GM18868 (cell line): ENCODE measurements around the gene MED26.

Source experiments
- ATAC-seq: cut with Tn5 transposase; IDR thresholded peaks from one replicate; pipeline ENCODE4 v1.9.1; 2021; ENCODE audit warnings: mild to moderate bottlenecking, moderate library complexity; ENCODE audit not compliant: unreplicated experiment

The MED26 gene

GRCh38 chr19:16542045-16542909 is 85.7 kb downstream of the MED26 start, which contains the start of gene CHERP:
Gene CHERP, minus strand, starts transcription at chr19:16542437. Its CDS starts 59 bp downstream, at chr19:16542378.
- peak; percentile 73 for ATAC-seq

DNA sequence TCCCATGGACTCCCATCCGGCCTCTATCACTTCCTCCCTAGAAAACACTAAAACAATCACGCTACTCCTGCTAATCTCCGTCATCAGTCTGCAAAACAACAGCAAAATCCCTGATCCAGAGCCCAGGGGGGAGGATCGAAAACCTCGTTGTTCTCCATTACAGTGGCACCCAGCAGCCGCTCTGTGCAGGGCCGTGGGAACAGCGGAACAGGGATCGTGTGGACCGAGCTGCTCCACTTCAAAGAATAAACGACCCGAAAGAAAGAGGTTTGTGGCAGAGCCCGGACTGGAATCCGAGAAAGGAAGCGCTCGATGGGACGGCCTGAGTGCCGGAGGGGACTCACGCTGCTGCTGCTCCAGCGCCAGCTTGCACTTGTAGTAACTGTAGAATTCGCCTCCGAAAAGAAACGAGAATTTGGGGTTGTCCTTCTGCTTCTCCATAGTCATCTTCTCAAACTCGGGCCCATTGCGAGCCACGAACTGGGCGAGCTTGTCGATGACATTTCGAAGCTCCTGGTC is 86.4 kb downstream of the MED26 start:
- ATAC-seq, result no peak

DNA sequence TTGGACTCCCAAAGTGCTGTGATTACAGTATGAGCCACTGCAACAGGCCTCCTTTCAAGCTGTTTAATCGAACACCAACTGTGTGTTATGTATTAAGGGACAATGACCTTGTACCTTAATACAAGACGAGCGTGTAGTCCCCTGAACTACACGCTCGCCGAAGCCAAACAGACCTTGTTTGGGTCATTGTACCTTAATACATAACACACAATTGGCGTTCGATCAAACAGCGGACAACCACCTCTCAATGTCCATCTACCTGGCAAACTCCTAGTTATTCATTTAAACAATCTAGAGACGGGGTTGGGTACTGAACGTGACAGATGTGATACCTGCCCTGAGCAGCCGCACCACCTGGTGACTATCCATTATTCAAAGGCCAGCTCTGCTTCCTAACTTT is 87.1 kb downstream of the MED26 start:
- ATAC-seq, result no peak

GRCh38 chr19:16537111-16537510 is 90.9 kb downstream of the MED26 start:
- no peak for ATAC-seq

GRCh38 chr19:16536130-16536529 is 91.9 kb downstream of the MED26 start:
- ATAC-seq, result no peak

DNA sequence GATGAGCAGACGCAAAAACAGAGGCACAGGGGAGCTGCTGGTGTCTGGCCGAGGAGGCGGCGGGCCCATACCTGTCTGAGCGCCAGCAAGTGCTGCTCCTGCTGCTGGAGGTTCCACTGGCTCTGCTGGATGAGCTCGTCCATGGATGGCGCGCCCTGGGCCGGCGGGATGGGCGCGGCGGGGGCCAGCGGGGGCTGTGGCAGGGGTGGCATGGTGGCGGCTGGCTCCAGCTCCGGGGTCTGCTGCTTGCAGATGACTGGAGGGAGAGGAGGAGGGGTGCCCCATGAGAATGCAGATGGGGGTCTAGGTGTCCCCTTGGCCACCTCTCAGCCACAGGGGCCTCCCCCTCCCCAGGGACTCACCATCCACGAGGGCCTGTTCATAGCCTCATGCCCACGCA is 92.6 kb downstream of the MED26 start:
- ATAC-seq, result no peak

DNA sequence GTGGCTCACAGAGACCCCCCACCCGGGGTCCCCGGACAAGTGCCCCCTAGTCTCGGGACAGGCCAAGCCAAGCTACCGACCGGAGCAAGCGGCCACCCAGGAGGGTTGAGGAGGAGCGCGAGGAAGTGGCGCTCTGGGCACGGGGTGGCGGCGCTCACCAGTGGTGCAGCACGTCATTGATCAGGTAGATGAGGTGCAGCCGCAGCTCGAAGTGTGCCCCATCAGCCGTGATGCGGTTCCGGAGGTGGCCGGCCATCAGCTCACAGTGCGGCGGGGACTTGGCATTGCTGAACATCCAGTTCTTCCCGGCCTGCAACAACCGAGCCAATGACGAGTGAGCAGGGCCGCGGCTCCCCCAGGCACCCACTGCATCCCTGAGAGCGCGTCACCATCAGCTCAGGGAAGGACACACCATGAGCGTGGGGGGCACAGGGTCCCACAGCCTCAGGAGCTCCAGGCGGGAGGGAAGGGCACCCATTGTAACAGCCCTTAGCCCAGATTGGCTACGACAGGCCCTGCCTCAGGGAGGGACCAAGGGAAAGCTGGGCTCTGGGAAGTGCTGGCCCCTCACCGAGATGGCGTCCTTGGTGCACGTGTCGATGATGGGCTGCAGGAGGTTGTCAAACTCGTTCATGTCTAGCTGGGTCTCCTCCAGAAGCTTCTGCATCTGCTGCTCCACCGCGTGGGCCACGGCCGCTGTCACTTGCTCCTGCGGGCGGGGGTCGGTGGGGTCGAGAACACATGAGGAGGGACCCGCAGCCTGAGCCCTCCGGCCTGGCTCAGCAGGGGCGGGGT is 95.4 kb downstream of the MED26 start:
- ATAC-seq, result no peak

GRCh38 chr19:16531380-16531669 is 96.7 kb downstream of the MED26 start:
- ATAC-seq, result no peak

DNA sequence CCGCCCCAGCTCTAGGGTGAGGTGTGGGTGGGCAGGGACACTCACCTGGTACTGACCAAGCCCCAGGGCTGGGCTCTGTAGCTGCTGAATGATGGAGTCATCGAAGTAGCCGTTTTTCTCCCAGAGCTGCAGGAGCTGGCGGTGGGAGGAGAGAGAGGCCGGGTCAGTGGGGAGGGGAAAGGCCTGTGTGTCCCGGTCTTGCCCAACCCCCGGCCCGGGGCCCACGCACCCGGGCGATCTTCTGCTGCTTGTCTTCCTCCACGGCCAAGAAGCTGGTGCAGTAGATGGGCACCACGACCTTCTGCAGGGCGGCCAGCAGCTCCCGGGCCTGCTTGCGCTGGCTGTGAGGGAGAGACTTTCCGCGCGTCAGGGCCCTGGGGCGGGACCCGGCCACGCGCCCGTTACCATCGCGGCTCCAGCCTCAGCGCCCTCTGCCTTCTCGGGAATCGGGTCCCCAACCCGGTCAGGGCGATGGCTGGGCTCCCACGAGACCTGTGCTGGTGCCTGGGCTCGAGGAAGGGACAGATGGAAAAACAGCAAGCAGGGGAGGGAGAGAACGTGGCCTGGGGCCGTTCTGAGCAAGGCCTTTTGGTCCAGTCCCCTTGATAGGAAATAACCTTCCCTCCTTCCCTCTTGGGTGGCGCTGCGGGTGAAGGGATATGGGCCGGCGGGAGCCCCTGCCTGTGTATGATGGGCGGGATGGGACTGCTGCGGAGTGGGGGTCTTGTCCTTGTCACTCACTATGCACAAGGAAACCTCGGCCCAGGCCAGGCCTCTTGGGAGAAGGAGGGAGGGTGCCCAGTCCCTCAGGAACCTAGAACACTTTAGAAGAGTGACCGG is 97.2 kb downstream of the MED26 start:
- ATAC-seq, result no peak

DNA sequence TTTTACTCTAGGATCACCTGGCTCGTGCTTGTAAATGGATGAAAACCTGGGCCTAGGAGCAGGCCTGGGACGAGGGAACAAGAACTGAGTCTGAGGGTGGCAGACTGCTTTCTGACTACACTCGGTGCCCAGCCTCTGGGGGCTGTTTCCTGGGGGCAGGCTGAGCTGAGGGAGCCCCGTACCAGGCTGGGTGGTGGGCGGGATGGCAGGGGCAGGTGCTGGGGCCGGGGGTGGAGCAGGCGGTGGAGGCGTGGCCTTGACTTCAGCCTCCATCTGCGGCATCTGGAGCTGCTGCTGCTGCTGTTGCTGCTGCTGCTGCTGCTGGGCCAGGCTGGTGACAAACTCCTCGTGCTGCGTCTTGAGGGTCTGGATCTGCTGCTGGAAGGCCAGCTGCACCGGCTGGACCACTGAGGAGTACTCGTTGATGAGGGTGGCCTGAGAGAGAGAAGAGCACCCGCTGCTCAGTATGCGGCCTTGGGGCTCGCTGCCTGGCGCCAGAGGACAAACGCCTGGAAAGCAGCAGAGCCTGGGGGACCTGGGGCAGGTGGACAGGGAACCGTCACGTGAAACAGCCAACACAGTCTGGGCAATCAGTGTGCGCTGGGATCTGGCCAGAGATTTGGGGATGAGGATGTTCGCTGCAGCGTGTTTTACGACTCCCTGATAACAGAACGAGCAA is 98.4 kb downstream of the MED26 start:
- no peak for ATAC-seq

GRCh38 chr19:16527971-16528521 is 100.0 kb downstream of the MED26 start:
- ATAC-seq, result no peak

GRCh38 chr19:16527334-16527935 is 100.6 kb downstream of the MED26 start:
- no peak for ATAC-seq

DNA sequence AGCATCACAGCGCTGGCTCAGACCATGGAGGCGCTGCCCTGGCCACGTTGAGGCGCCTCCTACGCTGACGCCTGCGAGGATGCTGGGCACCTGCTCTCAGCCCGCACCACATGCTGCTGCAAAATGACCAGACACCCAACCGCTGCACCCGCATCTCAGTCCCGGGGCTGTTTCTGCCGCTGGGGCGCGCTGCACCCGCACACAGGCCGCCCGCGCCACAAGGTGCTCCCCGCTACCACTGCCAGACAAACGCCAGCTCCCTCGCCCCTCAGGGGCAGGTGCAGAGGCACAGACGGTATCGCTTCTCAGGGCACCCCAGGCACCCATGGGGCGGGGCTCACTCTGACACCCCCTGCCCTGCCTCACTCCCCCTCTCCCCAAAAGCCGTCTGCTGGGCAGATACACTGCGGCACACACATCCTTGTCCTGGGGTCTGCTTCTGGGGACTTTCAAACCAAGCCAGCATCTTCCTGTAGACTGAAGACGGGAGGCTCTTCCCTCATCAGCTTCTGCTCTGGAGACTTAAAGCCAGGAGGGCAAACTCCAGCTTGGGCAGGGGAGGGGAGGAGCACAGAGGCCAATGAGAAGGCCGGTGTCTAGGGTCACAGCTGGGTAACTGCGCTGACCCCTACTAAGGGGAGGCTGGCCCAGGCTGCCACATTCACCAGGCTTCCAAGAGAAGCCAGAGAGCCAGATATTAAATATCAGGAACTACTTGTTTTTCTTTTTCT is 102.1 kb downstream of the MED26 start:
- ATAC-seq, result no peak

GRCh38 chr19:16524991-16525734 is 102.8 kb downstream of the MED26 start:
- ATAC-seq, result no peak
